Right atrium auricular region (tissue), 2 donors: Measurements from ENCODE around the gene SNED1. TPM values are rescaled to one million over a fixed set of nuclear protein-coding genes. Genes with fewer than 3 reads are reported as not detected.

ENCODE experiments used
- DNase-seq: peaks from one replicate; pipeline ENCODE4 v3.0.0-alpha.2; 2019; ENCODE audit warnings: low spot score
- H3K27ac ChIP-seq, 2 donors: fragments of 200-600 bp; sonication (generic); 1 replicate in 1 of 2; 2 replicates in 1 of 2; pipeline ENCODE4 v1.5.1; 2016 to 2019
- H3K27me3 ChIP-seq, 2 donors: fragments of 200-600 bp; sonication (generic); one replicate each; pipeline versions ENCODE4 v1.5.1 to v1.6.0; 2017 to 2019
- H3K36me3 ChIP-seq: fragments of 200-600 bp; sonication (generic); one replicate; pipeline ENCODE4 v1.5.1; 2016
- H3K4me1 ChIP-seq, 2 donors: fragments of 200-600 bp; sonication (generic); one replicate each; pipeline versions ENCODE4 v1.5.1 to v1.6.0; 2017 to 2019
- H3K4me3 ChIP-seq, 2 donors: fragments of 200-600 bp; sonication (generic); 1 replicate in 1 of 2; 2 replicates in 1 of 2; pipeline ENCODE4 v1.5.1; 2017 to 2019; ENCODE audit warnings: mild to moderate bottlenecking in 1 of 2, moderate library complexity in 1 of 2
- H3K9me3 ChIP-seq, 2 donors: fragments of 200-600 bp; sonication (generic); one replicate each; pipeline ENCODE4 v1.5.1; 2019
- CTCF ChIP-seq, 2 donors: fragments of 200-600 bp; sonication (generic); IDR thresholded peaks; one replicate each; pipeline ENCODE4 v1.5.1; 2019; ENCODE audit warnings: antibody characterized with exemption in 2 of 2
- total RNA-seq, 2 donors: library from RNA; depleted of rRNA; stranded (reverse); fragments of >200 nt; gene quantifications; one replicate each; pipeline ENCODE4 v1.1.0, GENCODE V29; 2016

Gene SNED1
- total RNA-seq, 2 donors from 2014 or later, result 9.9 to 16.4 TPM

DNA sequence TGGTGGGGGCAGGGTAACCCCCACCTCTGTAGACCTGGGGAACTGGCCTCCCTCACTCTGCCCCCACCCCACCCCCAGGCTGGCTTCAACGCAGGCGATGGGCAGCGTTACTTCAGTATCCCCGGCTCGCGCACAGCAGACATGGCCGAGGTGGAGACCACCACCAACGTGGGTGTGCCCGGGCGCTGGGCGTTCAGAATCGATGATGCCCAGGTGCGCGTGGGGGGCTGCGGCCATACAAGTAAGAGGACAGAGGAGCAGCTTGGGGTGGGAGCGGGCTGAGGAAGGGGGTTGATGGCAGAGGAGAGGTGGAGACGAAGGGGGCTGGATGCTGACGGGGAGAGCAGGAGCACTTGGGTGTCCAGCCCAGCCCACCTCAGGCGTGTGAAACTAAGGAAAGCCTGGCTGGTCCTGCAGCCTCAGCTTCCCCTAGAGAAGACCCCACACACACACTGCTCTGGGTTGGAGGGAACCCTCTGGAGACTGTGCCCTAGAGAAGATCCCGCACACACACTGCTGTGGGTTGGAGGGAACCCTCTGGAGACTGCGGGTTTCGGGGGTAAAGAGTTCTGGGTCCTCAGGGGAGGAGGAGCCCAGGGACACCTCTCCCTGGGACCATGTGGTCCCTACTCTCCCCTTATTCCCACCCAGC, 36.2 kb downstream of the SNED1 start:
- H3K27ac ChIP-seq, result no peak overlapping the region
- peaks cover 0 to 19% of the 10 kb centered on the region in 2 donors for H3K4me1 ChIP-seq
- no peak for TF ChIP-seq CTCF (IDR thresholded peaks at IDR 0.05)
- H3K4me3 ChIP-seq, result no peak overlapping the region
- H3K27me3 ChIP-seq, result no peaks in the 10 kb centered on the region
- peaks cover 8% of the 10 kb centered on the region for H3K36me3 ChIP-seq
- DNase-seq, result peak; percentile 34
- H3K9me3 ChIP-seq, result no peaks in the 10 kb centered on the region

DNA sequence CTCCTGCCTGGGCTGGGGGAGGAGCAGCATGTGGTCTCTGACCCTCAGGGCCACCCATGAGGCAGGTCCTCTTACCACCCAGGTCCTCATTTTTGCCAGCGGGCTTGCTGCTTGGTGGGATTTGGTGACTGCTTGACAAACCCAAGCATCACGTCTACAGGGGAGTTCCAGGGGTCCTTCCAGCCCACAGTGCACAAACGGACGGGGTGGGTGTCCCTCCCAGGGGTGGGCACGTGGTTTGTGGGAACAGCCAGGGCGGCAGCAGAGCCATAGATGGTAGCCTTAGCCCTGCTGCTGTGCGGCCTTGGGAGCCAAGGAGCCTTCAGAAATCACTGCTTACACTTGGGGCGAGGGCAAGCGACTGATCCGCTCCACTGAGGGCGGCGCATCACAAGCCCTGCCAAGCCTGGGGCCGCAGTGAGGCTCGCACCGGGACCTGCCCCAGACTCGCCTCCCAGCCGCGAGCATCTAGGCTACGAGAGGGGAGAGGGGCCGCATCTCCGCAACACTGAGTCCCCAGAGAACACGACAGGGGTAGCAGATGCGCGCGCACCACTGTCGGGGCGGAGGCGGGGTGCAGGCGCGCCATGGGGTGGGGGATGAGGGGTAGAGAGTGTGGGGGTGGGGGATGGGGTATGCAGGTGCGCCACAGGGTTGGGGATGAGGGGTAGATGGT, 36.9 kb downstream of the SNED1 start:
- Histone ChIP-seq H3K36me3 (peaks cover 8% of the 10 kb centered on the region), H3K4me3 (no peak overlapping the region), H3K4me1 (peaks cover 0 to 19% of the 10 kb centered on the region in 2 donors), H3K27me3 (no peaks in the 10 kb centered on the region), H3K27ac (no peak overlapping the region), H3K9me3 (no peaks in the 10 kb centered on the region)
- no peak for TF ChIP-seq CTCF (IDR thresholded peaks at IDR 0.05)
- peak; percentile 11 for DNase-seq

GRCh38 chr2:241035818-241036396, 37.5 kb downstream of the SNED1 start:
- no peaks in the 10 kb centered on the region for H3K9me3 ChIP-seq
- TF ChIP-seq CTCF (IDR thresholded peaks at IDR 0.05), result no peak
- H3K27ac ChIP-seq, result no peak overlapping the region
- peak overlapping the region; percentile 15 to 36 for H3K4me3 ChIP-seq
- H3K36me3 ChIP-seq, result peaks cover 8% of the 10 kb centered on the region
- peaks cover 0 to 19% of the 10 kb centered on the region in 2 donors for H3K4me1 ChIP-seq
- peak; percentile 42 for DNase-seq
- no peaks in the 10 kb centered on the region for H3K27me3 ChIP-seq

DNA sequence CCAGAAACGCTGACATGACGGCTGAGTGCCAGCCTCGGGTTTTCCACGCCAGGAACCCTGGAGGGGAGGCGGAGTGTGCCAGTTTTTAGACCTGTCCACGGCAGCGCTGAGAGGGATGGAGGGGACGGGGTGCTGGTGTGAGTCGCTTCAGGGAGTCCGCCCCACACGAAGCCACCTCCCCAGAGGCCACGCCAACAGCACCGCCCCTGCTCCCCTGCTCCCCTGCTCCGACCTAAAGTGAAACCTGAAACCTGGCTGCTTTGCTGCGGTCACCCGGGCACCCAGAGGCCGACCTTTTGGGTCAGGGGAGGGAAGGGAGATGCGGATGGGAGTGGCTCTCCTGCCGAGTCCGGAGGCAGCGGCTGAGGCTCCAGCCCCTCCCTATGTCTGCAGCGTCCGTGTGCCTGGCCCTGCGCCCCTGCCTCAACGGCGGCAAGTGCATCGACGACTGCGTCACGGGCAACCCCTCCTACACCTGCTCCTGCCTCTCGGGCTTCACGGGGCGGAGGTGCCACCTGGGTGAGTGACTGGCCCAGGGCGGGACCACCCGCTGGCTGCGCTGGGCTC, 38.1 kb downstream of the SNED1 start:
- no peaks in the 10 kb centered on the region for H3K27me3 ChIP-seq
- no peak overlapping the region for H3K27ac ChIP-seq
- no peak for TF ChIP-seq CTCF (IDR thresholded peaks at IDR 0.05)
- no peaks in the 10 kb centered on the region for H3K9me3 ChIP-seq
- H3K4me1 ChIP-seq, result peaks cover 0 to 19% of the 10 kb centered on the region in 2 donors
- H3K4me3 ChIP-seq, result peak overlapping the region; percentile 15 to 36
- H3K36me3 ChIP-seq, result peaks cover 8% of the 10 kb centered on the region
- no peak for DNase-seq

- peak overlapping the region in 1 of 2 donors; percentile 36 for H3K4me3 ChIP-seq
- peaks cover 0 to 19% of the 10 kb centered on the region in 2 donors for H3K4me1 ChIP-seq
- H3K27me3 ChIP-seq, result no peaks in the 10 kb centered on the region
- H3K36me3 ChIP-seq, result peaks cover 8% of the 10 kb centered on the region
- no peak overlapping the region for H3K27ac ChIP-seq
- H3K9me3 ChIP-seq, result no peaks in the 10 kb centered on the region
- DNase-seq, result peak; percentile 51
- no peak for TF ChIP-seq CTCF (IDR thresholded peaks at IDR 0.05)
These were observed 38.6 kb downstream of the SNED1 start for GRCh38 chr2:241036964-241037421.
